ENCODE results near the gene ZBTB2. TPM values are rescaled to one million over a fixed set of nuclear protein-coding genes. Genes with fewer than 3 reads are reported as not detected.

ZBTB2 gene
- total and polyA plus RNA-seq, 2 of the 4 experiments (the other 2 are of a cell fraction): 11.8 to 17.7 TPM

- H2AK9ac ChIP-seq (replicated peaks; ENCODE audit: low read depth, low read length, poor library complexity): peak overlapping the region; percentile 10
- POLR2A ChIA-PET (ENCODE audit: unreplicated experiment): no interaction called here
- no peaks in the 10 kb centered on the region for H3K9me1 ChIP-seq (ENCODE audit: insufficient read depth, low read length)
- H3K4me2 ChIP-seq (ENCODE audit: low read depth, low read length): peak overlapping the region; percentile 40
- H3K23ac ChIP-seq (ENCODE audit: low read depth, low read length): 0 out of 2 replicates have a peak overlapping the region, but pooled peaks have one; percentile 4
- H3K4ac ChIP-seq (ENCODE audit: low read depth, low read length): peak overlapping the region; percentile 57
- intact Hi-C loops (cut with micrococcal nuclease) (loop anchor here (1.0 to 2.0 kb wide), 5 partner anchors 83 to 431 kb away; no protein-coding TSS in a partner anchor), in situ Hi-C loops (cut with MboI; ENCODE audit: low sequenced_read_pairs) (loop anchor here (5.0 to 10.0 kb wide), 2 partner anchors 312 to 499 kb away; no protein-coding TSS in a partner anchor), dilution Hi-C loops (cut with HindIII; ENCODE audit: low sequenced_read_pairs, unreplicated experiment) (no loop called here)
- ATAC-seq (ENCODE audit: low read depth) (peak; percentile 87), DNase-seq (peak; percentile 93)
- TF ChIP-seq FOS (IDR thresholded peaks at IDR 0.05; ENCODE audit: low read depth, low read length) (no peak), RCOR1 (IDR thresholded peaks at IDR 0.05; ENCODE audit: insufficient replicate concordance, low read length) (no peak), CTCF (conservative IDR thresholded peaks at IDR 0.05; ENCODE audit: low read depth, low read length) (peak; percentile 96), RFX5 (IDR thresholded peaks at IDR 0.05; ENCODE audit: low read depth, low read length) (no peak), SMC3 (IDR thresholded peaks at IDR 0.05; ENCODE audit: low read depth, low read length) (peak; percentile 96), RAD21 (IDR thresholded peaks at IDR 0.05; ENCODE audit: low read length) (peak; percentile 96), CHD1 (IDR thresholded peaks at IDR 0.05; ENCODE audit: low read depth, low read length) (no peak)
- CTCF ChIA-PET: interaction anchor here (0.5 to 4.4 kb wide), 34 partner anchors 11 to 506 kb away, joined by 3 to 56 read pairs (median 4); partner anchors contain the start of gene AKAP12
- no peaks in the 10 kb centered on the region for H3K27me3 ChIP-seq (ENCODE audit: control insufficient read depth, insufficient read depth, low read length)
- peak overlapping the region; percentile 32 for H3K14ac ChIP-seq (replicated peaks; ENCODE audit: low read depth, low read length)
- H3K18ac ChIP-seq (ENCODE audit: low read depth, low read length): peak overlapping the region; percentile 19; the same call in 1 of the 2 replicates
- peak overlapping the region; percentile 5 to 48; a peak in 3 of 4 replicates for H4K8ac ChIP-seq (ENCODE audit: low read depth in 2 of 2, low read length in 2 of 2)
- peak overlapping the region; percentile 11; the same call in 1 of the 2 replicates for H2BK20ac ChIP-seq (ENCODE audit: low read depth, low read length)
- H2BK15ac ChIP-seq (ENCODE audit: low read depth, low read length): peak overlapping the region; percentile 83; the same call in 1 of the 3 replicates
- 0% methylated on average over 5 of the region's 12 CpGs; no CpG with 5 or more reads in 1 of the 2 experiments for WGBS, 2 experiments (ENCODE audit: extremely low coverage in 2 of 2, insufficient read length in 1 of 2)
- BruUV-seq (replicated peaks): no TSS peak
- H3K56ac ChIP-seq (ENCODE audit: extremely low read depth, insufficient read depth, low read length): no peak overlapping the region; the same call in 1 of the 2 replicates
- no peaks in the 10 kb centered on the region for H4K20me1 ChIP-seq (ENCODE audit: insufficient read depth, low read length)
- peak overlapping the region; percentile 53 for H4K5ac ChIP-seq (ENCODE audit: low read depth, low read length)
- H3K36me3 ChIP-seq (ENCODE audit: control insufficient read depth, insufficient read depth, low read length): no peaks in the 10 kb centered on the region
- no peak overlapping the region for H3K4me3 ChIP-seq (ENCODE audit: insufficient read depth, low read depth, low read length)
- H3K9ac ChIP-seq (ENCODE audit: low read depth, low read length): 0 out of 2 replicates have a peak overlapping the region, but pooled peaks have one; percentile 33
- peaks cover 6% of the 10 kb centered on the region; the same call in 1 of the 2 replicates for H3K4me1 ChIP-seq (ENCODE audit: control insufficient read depth, insufficient read depth, low read length)
- peak overlapping the region; percentile 13 for H2AK5ac ChIP-seq (ENCODE audit: low read depth, low read length)
- H3K79me1 ChIP-seq (ENCODE audit: low read depth in 1 of 2, low read length in 2 of 2): peaks cover 6 to 12% of the 10 kb centered on the region in 2 experiments; a peak in 3 of 4 replicates
- H4K91ac ChIP-seq (ENCODE audit: insufficient read depth, low read depth, low read length): peak overlapping the region; percentile 56
- H3K27ac ChIP-seq (ENCODE audit: insufficient read depth, low read length): peak overlapping the region; percentile 7; the same call in 1 of the 2 replicates
- H2AFZ ChIP-seq (replicated peaks; ENCODE audit: low read length, poor library complexity): peak overlapping the region; percentile 81
- peak overlapping the region; percentile 80 for H2BK120ac ChIP-seq (ENCODE audit: low read depth, low read length)
- no peaks in the 10 kb centered on the region for H3K9me3 ChIP-seq (ENCODE audit: control insufficient read depth, insufficient read depth, low read length)
- H2BK5ac ChIP-seq (ENCODE audit: low read depth, low read length, poor library complexity, severe bottlenecking): peak overlapping the region; percentile 10
These were observed 67.4 kb downstream of the ZBTB2 start for GRCh38 chr6:151323791-151324487.

Measured in IMR-90 (cell line).